Measurements from ENCODE around the gene AFF4. TPM values are rescaled to one million over a fixed set of nuclear protein-coding genes. Genes with fewer than 3 reads are reported as not detected.
A peak's percentile ranks its signal among the peaks of the same experiment; 100 is the strongest.
"Not testable (repeated sequence)": the region's sequence is repeated elsewhere in the genome, so short reads cannot be mapped to it uniquely, and the experiment has no call there.

Gene AFF4
- total RNA-seq, 1 experiment from 2014 or later: 39.2 TPM

- DNase-seq (ENCODE audit: low read depth): no peak
Observed at GRCh38 chr5:132886064-132886823, 77.2 kb downstream of the AFF4 start.

- DNase-seq (ENCODE audit: low read depth): no peak
Observed at GRCh38 chr5:132884548-132884947, 78.9 kb downstream of the AFF4 start.

- DNase-seq (ENCODE audit: low read depth): peak; percentile 71
Observed at GRCh38 chr5:132883261-132883834, 80.1 kb downstream of the AFF4 start.

- DNase-seq (ENCODE audit: low read depth): peak; percentile 80
Observed at GRCh38 chr5:132877938-132878337, 85.5 kb downstream of the AFF4 start.

- DNase-seq (ENCODE audit: low read depth): no peak
Observed at GRCh38 chr5:132877466-132877865, 86.0 kb downstream of the AFF4 start.

- DNase-seq (ENCODE audit: low read depth): no peak
Observed at GRCh38 chr5:132876020-132876759, 87.2 kb downstream of the AFF4 start.

- no peak for DNase-seq (ENCODE audit: low read depth)
Observed at GRCh38 chr5:132873930-132874271, 89.5 kb downstream of the AFF4 start.

GRCh38 chr5:132873119-132873929 lies 90.1 kb downstream of the AFF4 start, which contains the start of gene LEAP2:
TSS of gene LEAP2 (plus strand) at chr5:132873668. CDS start at chr5:132873695, 27 bp downstream.
- no peak for DNase-seq (ENCODE audit: low read depth)

- no peak for DNase-seq (ENCODE audit: low read depth)
Observed at GRCh38 chr5:132872788-132873118, 90.7 kb downstream of the AFF4 start.

- no peak for DNase-seq (ENCODE audit: low read depth)
Observed at GRCh38 chr5:132871459-132872284, 91.8 kb downstream of the AFF4 start.

GRCh38 chr5:132870801-132871200 lies 92.6 kb downstream of the AFF4 start:
- DNase-seq (ENCODE audit: low read depth): no peak

- DNase-seq (ENCODE audit: low read depth): no peak
Observed at GRCh38 chr5:132868754-132869153, 94.7 kb downstream of the AFF4 start.

GRCh38 chr5:132867046-132867451 lies 96.4 kb downstream of the AFF4 start:
- DNase-seq (ENCODE audit: low read depth): no peak

GRCh38 chr5:132866342-132867045 lies 96.9 kb downstream of the AFF4 start, which contains the start of the genes GDF9 and UQCRQ:
TSS of gene GDF9 (minus strand) at chr5:132866469. CDS start at chr5:132864533, 1,936 bp downstream.
TSS of gene UQCRQ (plus strand) at chr5:132866642. CDS start at chr5:132866882, 240 bp downstream.
- peak; percentile 100 for DNase-seq (ENCODE audit: low read depth)

GRCh38 chr5:132865668-132866341 lies 97.6 kb downstream of the AFF4 start:
- DNase-seq (ENCODE audit: low read depth): no peak

- no peak for DNase-seq (ENCODE audit: low read depth)
Observed at GRCh38 chr5:132860742-132861141, 102.7 kb downstream of the AFF4 start.

GRCh38 chr5:132859889-132860437 lies 103.5 kb downstream of the AFF4 start:
- no peak for DNase-seq (ENCODE audit: low read depth)

GRCh38 chr5:132856011-132856410 lies 107.4 kb downstream of the AFF4 start:
- DNase-seq (ENCODE audit: low read depth): no peak

- DNase-seq (ENCODE audit: low read depth): not testable (repeated sequence)
Observed at GRCh38 chr5:132854992-132855391, 108.4 kb downstream of the AFF4 start.

Measured in M059J (cell line).